Motor neuron (in vitro differentiated cells): ENCODE results near the gene FLVCR2. TPM values are rescaled to one million over a fixed set of nuclear protein-coding genes. Genes with fewer than 3 reads are reported as not detected.

Source experiments
- ATAC-seq, 8 experiments: fragments of 200-7000 bp; cut with Tn5 transposase; replicated peaks in 6 of 8; 2 replicates each; pipeline ENCODE4 v1.8.0; 2021; ENCODE audit warnings: mild to moderate bottlenecking in 8 of 8, moderate library complexity in 8 of 8
- H3K27ac ChIP-seq, 2 donors: fragments of 250-450 bp; sonication (Bioruptor Pico); 2 replicates each; pipeline ENCODE4 v1.9.0; 2021; ENCODE audit warnings: antibody characterized with exemption in 2 of 2, mild to moderate bottlenecking in 2 of 2, moderate library complexity in 1 of 2
- H3K4me1 ChIP-seq, 2 donors: fragments of 250-450 bp; sonication (Bioruptor Pico); replicated peaks in 1 of 2; 2 replicates each; pipeline ENCODE4 v1.6.1; 2021; ENCODE audit warnings: antibody characterized with exemption in 2 of 2, mild to moderate bottlenecking in 2 of 2, moderate library complexity in 1 of 2
- H3K4me3 ChIP-seq, 5 donors: fragments of 250-450 bp; sonication (Bioruptor Pico); 2 replicates each; pipeline ENCODE4 v1.9.0; 2021; ENCODE audit warnings: antibody characterized with exemption in 5 of 5, mild to moderate bottlenecking in 5 of 5, moderate library complexity in 4 of 5
- WGBS, 10 experiments: fragments of 450-650 bp; shearing (Covaris generic); methylation state at CpG; one replicate each; pipeline ENCODE4 v1.0.0; 2022; 5-methylcytosine and 5-hydroxymethylcytosine counted together
- in situ Hi-C, 9 experiments: fragments of 400-800 bp; cut with MboI; loops; one replicate each; pipeline ENCODE4 v1.15.0; 2021; ENCODE audit warnings: low sequenced_read_pairs in 9 of 9, low pct_unique_long_range_greater_than_20kb in 2 of 9; ENCODE audit not compliant: unreplicated experiment in 9 of 9
- total RNA-seq, 8 experiments: library from RNA; unstranded; fragments of 300-600 nt; gene quantifications; 2 replicates each; pipeline versions ENCODE4 v1.2.3 to v1.2.4, GENCODE V29; 2022

The FLVCR2 gene, protein sequence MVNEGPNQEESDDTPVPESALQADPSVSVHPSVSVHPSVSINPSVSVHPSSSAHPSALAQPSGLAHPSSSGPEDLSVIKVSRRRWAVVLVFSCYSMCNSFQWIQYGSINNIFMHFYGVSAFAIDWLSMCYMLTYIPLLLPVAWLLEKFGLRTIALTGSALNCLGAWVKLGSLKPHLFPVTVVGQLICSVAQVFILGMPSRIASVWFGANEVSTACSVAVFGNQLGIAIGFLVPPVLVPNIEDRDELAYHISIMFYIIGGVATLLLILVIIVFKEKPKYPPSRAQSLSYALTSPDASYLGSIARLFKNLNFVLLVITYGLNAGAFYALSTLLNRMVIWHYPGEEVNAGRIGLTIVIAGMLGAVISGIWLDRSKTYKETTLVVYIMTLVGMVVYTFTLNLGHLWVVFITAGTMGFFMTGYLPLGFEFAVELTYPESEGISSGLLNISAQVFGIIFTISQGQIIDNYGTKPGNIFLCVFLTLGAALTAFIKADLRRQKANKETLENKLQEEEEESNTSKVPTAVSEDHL
- 10 to 100 TPM in 1 of 8 experiments, 1 to 10 TPM in 3, under 1 TPM in 4; 0.38 to 20.9 (median 1.0) TPM for total RNA-seq

DNA sequence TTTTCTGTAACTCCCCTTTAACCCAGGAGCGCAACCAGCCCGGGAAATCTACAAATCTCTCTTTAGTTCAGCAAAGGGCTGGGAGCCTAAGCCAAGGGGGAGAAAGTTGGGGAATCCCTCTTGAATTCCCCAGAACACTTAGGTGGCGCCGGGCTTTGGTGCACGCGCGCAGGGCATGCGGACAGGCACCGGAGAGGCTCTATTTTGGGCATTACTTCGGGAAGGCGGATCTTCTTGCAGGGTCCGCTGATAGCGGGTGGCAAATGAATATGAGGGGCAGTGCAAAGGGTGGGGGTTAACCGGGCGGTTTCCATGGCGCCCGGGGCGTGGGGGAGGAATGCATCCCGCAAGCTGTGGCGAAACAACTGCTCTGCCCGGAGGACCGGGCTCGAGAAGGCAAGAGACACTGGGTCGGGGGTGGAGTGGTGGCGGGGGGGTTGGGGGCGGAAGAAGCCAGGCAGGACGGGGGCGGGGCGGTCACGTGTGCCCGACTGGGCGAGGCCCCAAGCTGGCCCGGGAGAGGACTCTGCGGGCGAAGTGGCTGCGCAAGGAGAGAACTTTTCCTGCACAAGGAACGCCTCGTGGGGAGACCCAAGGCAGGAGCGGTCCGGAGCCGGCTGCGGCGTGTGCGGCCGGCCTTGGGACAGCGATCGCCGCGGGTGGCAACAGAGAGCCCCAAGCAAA is at the start of gene FLVCR2:
FLVCR2 (plus strand) TSS at position 519 of the 684 bp plus-strand sequence. CDS start 353 bp downstream, outside the sequence.
- in situ Hi-C loops, result loop anchor here in 1 of 9 experiments (5.0 kb wide), 1 partner anchor 79 kb away; no protein-coding TSS in a partner anchor
- H3K4me1 ChIP-seq, result peaks cover 8 to 18% of the 10 kb centered on the region in 2 donors
- 0 to 7% (median 0%) methylated on average over 2 to 7 of the region's 49 CpGs; no CpG with 5 or more reads in 7 of the 10 experiments for WGBS, 10 experiments
- peak within 1 kb of the TSS in 1 of 2 donors; percentile 42 for H3K27ac ChIP-seq
- peak; percentile 58 to 80 (median 74) for ATAC-seq
- H3K4me3 ChIP-seq, result peak within 1 kb of the TSS; percentile 28 to 53 (median 35)

DNA sequence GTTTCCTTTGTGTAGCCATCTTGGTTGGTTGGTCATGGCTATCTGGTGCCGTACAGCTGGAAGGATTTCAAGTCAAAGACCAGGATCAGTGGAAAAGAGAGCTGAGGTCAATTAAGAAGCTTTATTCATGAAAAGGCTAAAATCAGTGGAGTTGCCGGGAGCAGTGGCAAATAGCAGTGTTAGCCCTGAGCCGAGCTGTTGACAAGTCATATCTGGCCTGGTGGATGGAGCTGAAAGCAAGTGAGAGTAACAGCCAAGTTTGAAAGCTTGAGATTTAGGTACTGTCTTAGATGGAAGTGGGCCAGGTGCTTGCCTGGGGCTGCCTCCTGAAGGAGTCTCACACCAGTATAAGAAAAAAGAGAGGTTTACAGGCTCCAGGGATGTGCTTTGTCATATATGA is 47.2 kb upstream of the FLVCR2 start:
- in situ Hi-C loops, result no loop called here
- no peak for ATAC-seq
- H3K4me3 ChIP-seq, result no peak overlapping the region
- WGBS, 10 experiments, result 42 to 100% (median 89%) methylated on average over 1 to 3 of the region's 3 CpGs
- H3K4me1 ChIP-seq, result no peaks in the 10 kb centered on the region
- H3K27ac ChIP-seq, result no peak overlapping the region

DNA sequence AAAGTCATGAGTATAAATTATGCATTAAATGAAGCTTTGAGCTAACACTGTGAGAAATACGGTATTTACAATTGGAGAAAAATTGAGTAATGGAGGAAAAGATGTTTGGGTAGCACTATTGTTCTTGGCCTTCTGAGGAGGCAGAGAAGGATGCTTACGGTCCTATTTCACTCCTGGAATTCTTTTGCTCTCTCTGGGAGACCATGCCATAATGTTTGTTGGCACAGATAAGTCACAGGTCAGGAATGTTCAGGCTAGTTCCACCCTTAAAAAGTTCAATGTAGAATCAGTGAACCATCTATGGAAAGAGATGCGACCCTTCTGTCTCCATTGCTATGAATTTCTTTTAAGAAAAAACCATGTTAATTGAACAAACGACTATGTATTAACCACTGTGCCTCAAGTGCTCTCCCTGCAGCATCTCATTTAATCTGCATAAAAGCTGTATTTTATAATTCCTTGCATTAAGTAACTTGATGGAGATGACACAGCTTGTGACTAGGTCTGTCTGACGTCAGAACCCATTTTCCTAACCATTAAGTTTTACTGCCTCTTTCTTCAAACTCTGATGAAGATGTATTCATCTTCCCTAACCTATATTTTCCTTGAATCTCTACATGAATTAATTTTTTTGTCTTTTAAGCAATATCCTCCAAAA is 46.6 kb upstream of the FLVCR2 start:
- in situ Hi-C loops, result no loop called here

DNA sequence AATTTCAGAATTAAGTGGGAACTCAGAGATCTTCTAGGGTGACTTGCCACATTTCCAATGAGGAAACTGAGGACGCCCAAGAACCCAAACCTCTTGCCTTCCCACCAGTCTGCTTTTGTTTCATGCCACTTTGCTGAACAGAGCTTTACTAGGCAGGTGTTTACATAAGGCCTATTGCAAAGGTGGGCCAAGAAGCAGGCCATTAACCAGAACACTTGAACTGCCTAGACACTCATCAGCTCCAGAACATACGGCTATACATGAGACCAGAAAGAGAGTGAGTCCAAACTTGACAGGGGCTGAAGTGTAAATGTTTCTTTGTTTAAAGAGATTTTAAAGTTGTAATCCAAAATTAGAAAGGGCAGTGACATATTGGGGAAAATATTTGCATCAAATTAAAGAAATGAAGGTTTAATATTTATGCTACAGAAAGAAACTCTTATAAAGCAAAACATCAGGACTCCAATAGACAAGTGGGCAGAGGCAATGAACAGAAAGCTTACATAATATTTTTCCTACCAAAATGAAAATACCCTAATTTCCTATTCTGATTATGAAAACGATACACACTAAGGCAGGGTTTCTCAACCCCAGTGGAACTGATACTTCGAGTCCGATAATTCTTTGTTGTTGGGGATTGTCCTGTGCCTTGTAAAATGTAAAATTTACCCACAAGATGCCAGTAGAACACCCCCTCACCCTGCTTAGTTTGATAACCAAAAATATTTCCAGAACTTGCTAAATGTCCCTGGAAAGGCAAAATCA is 44.4 kb upstream of the FLVCR2 start:
- Histone ChIP-seq H3K4me3 (no peak overlapping the region), H3K4me1 (no peaks in the 10 kb centered on the region), H3K27ac (no peak overlapping the region)
- ATAC-seq, result no peak
- WGBS, 10 experiments, result 35 to 93% (median 70%) methylated on average over 1 to 5 of the region's 5 CpGs
- in situ Hi-C loops, result no loop called here

More for the DNA sequence above, 46.6 kb upstream of the FLVCR2 start:
- Histone ChIP-seq H3K4me3 (no peak overlapping the region), H3K27ac (no peak overlapping the region), H3K4me1 (no peaks in the 10 kb centered on the region)
- WGBS, 10 experiments, result 15 to 75% (median 60%) methylated on average over 2 to 5 of the region's 5 CpGs; no CpG with 5 or more reads in 1 of the 10 experiments
- ATAC-seq, result no peak

DNA sequence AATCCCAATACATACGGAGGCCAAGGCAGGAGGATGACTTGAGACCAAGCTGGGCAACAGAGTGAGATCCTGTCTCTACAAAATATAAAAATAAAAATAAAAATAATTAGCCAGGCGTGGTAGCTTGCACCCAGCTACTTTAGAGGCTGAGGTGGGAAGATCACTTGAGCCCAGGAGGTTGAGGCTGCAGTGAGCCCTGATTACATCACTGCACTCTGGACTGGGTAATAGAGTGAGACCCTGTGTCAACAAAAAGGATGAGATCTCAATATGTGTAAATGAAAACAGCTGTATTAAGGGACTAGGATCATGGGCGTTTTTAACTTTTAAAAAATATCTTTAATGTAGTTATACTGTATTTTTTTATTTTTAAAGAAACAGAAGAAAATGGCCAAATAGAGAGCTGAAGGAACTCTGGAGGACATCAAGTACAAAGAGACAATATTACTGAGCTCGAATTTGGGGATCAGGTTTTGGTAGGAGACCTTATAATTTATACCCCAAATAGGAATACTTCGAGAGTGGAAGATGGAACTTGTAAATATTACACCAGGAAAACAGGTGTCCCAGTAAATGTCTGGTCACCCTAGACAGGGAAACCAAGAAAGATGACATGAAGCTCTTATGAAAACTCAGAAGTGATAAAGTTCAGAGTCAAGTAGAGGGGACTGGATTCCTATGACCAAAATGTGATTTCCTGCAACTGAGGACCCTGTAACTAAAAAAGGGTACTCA is 43.1 kb upstream of the FLVCR2 start:
- 21 to 65% (median 55%) methylated on average over 2 to 5 of the region's 5 CpGs for WGBS, 10 experiments
- Histone ChIP-seq H3K4me1 (no peaks in the 10 kb centered on the region), H3K4me3 (no peak overlapping the region), H3K27ac (no peak overlapping the region)
- no peak for ATAC-seq
- in situ Hi-C loops, result no loop called here

DNA sequence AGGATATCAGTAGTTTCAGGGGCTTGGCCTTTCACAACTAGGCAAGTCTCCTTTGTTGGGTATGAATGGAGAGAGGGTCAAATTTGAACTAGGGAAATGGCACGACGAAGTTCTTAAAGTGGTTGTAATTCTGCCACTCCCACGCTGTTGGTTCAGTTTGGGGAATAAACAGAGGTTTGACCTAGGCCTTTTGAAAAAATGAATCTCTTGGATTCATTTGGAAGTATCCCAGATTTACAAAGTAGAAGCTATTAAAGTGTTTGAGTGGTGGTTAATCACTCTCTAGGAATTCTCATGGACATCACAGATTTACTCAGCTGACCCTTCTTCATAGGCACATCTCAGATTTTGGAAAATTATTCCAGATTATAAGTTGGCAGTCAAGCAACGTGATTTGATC is 41.3 kb upstream of the FLVCR2 start:
- in situ Hi-C loops, result no loop called here
- H3K4me1 ChIP-seq, result no peaks in the 10 kb centered on the region
- no peak overlapping the region for H3K4me3 ChIP-seq
- ATAC-seq, result no peak
- 43 to 100% (median 84%) methylated on average over 1 to 4 of the region's 4 CpGs; no CpG with 5 or more reads in 2 of the 10 experiments for WGBS, 10 experiments
- no peak overlapping the region for H3K27ac ChIP-seq

DNA sequence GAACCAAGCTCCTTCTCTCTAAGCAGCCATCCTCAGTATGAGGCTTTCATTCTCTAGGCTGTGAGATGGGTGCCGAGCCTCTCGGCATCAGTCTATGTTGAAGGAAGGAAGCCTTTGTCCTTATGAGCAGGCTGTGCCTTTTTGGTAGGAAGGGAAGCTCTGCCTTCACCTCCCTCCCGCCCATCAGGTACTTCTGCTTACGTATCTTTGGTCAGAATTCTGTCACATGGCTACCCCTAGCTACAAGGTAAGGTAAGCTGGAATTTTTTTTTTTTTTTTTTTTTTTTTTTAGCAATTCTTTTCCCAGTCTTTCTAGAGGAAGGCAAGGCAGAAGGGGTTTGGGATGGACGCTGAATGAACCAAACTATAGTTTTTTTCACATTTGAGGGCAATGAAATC is 39.3 kb upstream of the FLVCR2 start:
- Histone ChIP-seq H3K4me1 (no peaks in the 10 kb centered on the region), H3K27ac (no peak overlapping the region), H3K4me3 (no peak overlapping the region)
- WGBS, 10 experiments, result 57 to 94% (median 85%) methylated on average over 1 to 4 of the region's 5 CpGs; no CpG with 5 or more reads in 2 of the 10 experiments
- ATAC-seq, result no peak
- in situ Hi-C loops, result no loop called here

DNA sequence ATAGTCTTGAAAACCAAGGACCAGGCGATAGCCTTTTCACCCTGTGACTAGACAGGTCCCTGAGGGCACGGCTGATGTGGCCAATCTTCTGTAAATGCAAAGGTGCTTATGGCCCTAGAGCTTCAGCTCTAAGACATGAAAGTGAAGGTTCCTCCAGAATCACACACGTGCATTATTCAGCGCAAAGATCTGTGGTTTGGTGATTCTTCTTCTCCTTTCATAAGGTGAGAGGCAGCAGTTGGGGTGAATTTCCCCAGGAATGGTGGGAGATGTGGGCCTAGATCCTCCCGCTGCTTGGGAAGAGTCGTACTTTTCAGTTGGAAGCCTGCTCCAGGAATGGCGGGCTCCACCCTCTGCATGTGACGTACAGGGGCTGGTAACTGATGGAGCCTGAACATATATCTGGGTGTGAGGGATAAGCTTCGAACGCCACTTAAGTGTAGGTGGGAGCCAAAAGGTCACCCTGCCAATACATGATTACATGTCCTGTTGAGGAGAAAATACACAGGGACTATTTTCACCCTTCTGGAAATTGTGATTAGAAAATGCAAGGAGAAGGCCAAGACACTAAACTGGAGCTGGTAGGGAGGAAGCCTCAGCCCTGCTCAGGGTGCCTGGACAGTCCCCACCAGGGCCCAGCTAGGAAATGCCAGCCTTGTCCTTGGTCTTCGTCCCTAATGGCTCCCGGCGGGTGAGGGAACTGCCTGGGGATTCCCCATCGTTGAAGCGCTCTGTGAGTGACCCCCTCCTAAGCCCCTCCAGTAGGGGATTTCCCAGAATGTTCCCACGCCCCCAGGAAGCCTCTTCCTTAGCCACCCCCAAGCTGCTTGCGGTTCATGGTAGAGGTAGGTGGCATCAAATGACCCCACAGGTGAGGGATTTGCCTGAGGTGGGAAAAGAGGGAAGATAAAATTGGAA is 38.6 kb upstream of the FLVCR2 start:
- no peak for ATAC-seq
- 10 to 100% (median 84%) methylated on average over 1 to 10 of the region's 17 CpGs; no CpG with 5 or more reads in 4 of the 10 experiments for WGBS, 10 experiments
- in situ Hi-C loops, result no loop called here
- Histone ChIP-seq H3K4me1 (no peaks in the 10 kb centered on the region), H3K4me3 (no peak overlapping the region), H3K27ac (no peak overlapping the region)

DNA sequence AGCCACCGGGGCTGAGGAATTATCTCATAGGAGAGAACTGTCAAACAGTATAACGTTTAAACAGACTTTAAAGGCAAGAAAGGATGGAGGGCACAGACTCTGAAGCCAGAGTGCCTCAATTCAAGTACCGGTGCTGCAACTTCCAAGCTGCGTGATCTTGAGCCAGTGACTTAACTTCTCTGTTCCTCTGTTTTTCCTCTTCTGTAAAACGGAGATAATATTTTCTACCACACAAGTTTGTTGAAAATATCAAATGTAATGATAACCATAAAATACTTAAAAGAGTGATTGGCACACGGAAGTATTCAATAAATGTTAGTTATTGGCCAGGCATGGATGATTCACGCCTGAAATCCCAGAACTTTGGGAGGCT is 38.0 kb upstream of the FLVCR2 start:
- Histone ChIP-seq H3K4me3 (no peak overlapping the region), H3K4me1 (no peaks in the 10 kb centered on the region), H3K27ac (no peak overlapping the region)
- ATAC-seq, result no peak
- 64 to 100% (median 77%) methylated on average over 1 to 7 of the region's 7 CpGs; no CpG with 5 or more reads in 1 of the 10 experiments for WGBS, 10 experiments
- in situ Hi-C loops, result no loop called here

DNA sequence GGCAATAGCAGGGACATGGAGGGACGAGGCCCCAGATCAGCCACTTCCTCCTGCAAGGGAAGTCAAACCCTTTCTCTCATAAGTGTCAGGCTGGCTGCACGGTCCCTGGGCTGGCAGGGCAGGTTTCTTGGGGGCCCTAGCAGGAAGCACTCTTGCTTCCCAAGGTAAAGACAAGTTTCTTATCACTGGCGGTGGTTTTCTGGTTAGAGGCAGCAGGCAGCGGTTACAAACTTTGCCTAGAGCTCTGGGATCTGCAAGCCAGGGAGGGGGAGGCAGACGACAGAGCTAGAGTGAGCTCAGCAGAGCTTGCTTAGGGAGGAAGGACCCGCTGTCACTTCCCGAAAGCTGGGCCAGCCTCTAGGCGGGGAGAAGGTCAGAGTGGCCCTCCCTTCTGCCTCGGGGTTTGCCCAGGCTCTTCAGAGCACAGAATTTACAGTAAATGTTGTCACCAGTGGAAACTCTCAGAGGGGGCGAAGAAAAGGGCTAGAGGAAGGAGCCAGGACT is 35.8 kb upstream of the FLVCR2 start:
- H3K27ac ChIP-seq, result no peak overlapping the region
- H3K4me1 ChIP-seq, result no peaks in the 10 kb centered on the region
- in situ Hi-C loops, result no loop called here
- 17 to 51% (median 24%) methylated on average over 1 to 6 of the region's 10 CpGs; no CpG with 5 or more reads in 6 of the 10 experiments for WGBS, 10 experiments
- no peak overlapping the region for H3K4me3 ChIP-seq
- ATAC-seq, result peak in 4 of 8 experiments; percentile 25 to 99 (median 99)

DNA sequence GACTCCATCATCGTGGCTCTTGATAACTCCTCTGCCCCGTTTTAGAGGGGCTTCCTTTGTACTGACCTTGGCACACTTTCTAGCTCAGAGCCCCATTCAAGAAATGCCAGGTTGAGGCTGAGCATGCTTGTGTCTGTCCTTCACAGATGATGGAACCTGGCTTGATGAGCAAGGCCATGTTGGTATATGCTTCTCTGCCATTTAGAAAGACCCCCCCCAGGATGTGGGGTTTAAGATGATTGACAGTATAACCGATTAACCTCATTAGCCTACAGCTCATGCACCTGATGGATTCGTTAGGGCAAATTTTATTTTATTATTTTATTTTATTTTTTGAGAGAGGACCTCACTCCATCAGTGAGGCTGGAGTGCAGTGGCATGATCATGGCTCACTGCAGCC is 35.2 kb upstream of the FLVCR2 start:
- ATAC-seq, result no peak
- Histone ChIP-seq H3K27ac (no peak overlapping the region), H3K4me3 (no peak overlapping the region), H3K4me1 (no peaks in the 10 kb centered on the region)
- in situ Hi-C loops, result no loop called here
- 50 to 100% (median 75%) methylated on average over 1 to 3 of the region's 4 CpGs; no CpG with 5 or more reads in 3 of the 10 experiments for WGBS, 10 experiments
